Mononuclear cell (primary cell): ENCODE measurements around the gene RAD51B. TPM values are rescaled to one million over a fixed set of nuclear protein-coding genes. Genes with fewer than 3 reads are reported as not detected.

Experiments used
- H3K27me3 ChIP-seq: 2 replicates; pipeline ENCODE4 v1.6.0; 2011; ENCODE audit warnings: low read length, control low read depth; ENCODE audit not compliant: insufficient read depth
- H3K4me1 ChIP-seq: 2 replicates; pipeline ENCODE4 v1.5.1; 2011; ENCODE audit warnings: mild to moderate bottlenecking, low read length, control low read depth; ENCODE audit not compliant: insufficient read depth
- H3K4me3 ChIP-seq: 2 replicates; pipeline ENCODE4 v1.5.1; 2011; ENCODE audit warnings: mild to moderate bottlenecking, low read length, moderate library complexity
- H3K9me3 ChIP-seq: 2 replicates; pipeline ENCODE4 v1.5.1; 2011; ENCODE audit warnings: low read depth, mild to moderate bottlenecking, control low read depth, low read length
- total RNA-seq: library from RNA; depleted of rRNA; stranded (reverse); fragments of >200 nt; gene quantifications from one replicate; pipeline ENCODE4 v1.2.3, GENCODE V29; 2012

RAD51B gene
- total RNA-seq, 1 donor, result 21.4 TPM

DNA sequence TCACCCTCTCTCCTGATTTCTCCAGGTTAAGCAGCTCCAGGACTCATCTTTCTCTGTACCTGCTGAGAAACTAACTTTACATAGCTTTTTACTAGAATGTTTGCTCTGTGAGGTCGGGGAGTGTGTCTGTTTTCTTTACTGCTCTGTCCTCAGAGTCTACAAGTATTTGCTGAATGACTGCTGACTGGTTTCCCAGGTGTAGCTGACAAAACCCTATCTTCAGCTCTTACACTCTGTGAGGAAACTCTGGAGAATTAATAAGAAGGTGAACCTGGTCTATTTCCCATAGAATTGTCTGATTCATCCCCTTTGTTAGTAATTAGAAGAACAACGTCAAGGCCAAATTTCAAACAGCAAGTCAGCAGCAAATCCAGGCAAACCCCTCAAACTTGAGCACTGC lies 746.5 kb downstream of the RAD51B start:
- H3K4me3 ChIP-seq, result no peak overlapping the region

DNA sequence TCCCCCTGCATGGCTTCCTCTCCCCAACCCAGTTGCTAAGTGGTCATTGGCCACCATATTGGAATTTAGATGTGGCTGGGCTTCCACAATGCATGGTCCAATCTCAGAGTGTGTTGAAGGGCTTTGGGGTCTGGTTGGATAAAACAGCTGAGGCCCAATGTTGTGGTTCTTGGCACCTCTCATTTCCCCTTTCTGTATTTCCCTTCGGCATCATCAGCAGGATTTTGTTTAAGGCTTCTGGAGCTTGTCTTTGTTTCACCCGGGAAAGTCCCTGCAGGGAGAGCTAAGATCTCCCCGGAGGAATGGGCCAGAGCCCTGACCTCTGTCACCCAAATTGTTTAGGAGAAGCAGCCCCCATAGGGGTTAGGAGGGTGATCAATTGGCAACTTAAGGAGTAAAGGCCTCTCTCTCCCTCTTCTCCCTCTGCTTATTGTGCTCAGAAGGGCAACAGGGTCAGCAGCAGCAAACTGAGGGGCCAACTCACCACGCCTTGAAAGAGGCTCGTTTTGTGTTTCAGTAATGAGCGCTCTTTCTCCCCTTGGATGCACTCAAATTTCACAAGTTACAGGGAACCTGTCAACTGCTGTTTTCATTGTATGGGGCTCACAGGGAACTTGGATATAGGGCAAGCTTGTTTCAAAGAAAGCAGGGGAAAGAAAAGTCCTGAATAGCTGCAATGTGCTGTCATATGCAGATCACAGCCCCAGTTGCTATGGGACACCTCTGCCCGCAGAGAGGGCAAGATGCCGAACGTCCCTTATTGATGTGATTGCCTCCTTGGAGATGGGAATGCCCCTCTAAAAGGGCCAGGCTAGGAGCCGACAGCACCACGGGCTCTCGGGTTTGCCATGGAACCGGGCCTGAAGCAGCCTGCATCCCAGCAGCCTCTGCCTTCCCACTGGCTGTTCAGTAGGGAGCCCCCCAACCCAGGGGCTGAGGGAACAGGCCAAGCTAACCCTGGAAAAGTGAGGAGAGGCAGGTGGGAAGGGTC lies 749.6 kb downstream of the RAD51B start:
- Histone ChIP-seq H3K4me3 (no peak overlapping the region), H3K4me1 (peaks cover 15% of the 10 kb centered on the region), H3K9me3 (no peaks in the 10 kb centered on the region), H3K27me3 (no peaks in the 10 kb centered on the region)

More for the DNA sequence above, 746.5 kb downstream of the RAD51B start:
- H3K9me3 ChIP-seq, result no peaks in the 10 kb centered on the region
- peaks cover 30% of the 10 kb centered on the region for H3K4me1 ChIP-seq
- H3K27me3 ChIP-seq, result no peaks in the 10 kb centered on the region

DNA sequence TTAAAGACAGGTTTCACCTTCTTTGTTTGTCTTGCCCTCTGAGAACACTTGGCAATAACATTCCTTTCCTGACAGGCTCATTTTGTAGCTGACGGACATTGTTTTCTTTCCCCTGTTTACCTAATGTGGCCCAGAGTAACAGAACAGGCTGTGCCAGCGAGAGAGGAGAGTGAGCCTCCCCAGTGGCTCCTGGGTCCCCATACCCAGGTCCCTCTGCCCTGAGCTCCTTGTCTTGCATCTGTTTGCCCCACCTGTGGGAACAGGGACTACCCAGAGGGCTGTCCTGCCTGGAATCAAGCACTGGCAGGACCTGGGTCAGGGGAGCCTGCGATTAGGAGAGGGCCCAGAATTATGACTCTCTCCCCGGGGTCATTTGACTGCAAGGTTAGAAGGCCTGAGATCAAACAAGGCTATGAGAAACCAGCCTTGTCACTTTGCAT lies 750.4 kb downstream of the RAD51B start:
- no peaks in the 10 kb centered on the region for H3K9me3 ChIP-seq
- peaks cover 13% of the 10 kb centered on the region for H3K4me1 ChIP-seq
- H3K27me3 ChIP-seq, result no peaks in the 10 kb centered on the region
- no peak overlapping the region for H3K4me3 ChIP-seq

DNA sequence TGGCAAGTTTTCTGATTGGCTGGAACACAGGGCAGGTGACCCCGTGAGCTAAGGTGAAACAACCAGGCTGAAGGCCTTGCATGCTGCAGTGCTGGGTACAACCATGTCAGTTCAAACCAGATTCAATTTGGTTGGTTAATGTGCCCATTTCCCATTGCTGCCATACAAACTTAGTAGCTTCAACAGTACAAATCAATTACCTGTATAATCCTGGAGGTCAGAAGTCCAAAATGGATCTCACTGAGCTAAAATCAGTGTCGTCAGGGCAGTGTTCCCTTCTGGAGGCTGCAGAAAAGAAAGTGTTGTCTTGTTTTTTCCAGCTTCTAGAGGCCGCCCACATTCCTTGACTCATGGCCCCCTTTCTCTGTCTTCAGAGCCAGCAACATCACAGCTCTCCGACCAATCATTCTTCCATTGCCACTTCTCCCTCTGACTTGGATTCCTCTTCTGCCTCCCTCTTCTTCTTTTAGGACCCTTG lies 751.6 kb downstream of the RAD51B start:
- Histone ChIP-seq H3K4me1 (peaks cover 19% of the 10 kb centered on the region), H3K27me3 (no peaks in the 10 kb centered on the region), H3K4me3 (no peak overlapping the region), H3K9me3 (no peaks in the 10 kb centered on the region)

DNA sequence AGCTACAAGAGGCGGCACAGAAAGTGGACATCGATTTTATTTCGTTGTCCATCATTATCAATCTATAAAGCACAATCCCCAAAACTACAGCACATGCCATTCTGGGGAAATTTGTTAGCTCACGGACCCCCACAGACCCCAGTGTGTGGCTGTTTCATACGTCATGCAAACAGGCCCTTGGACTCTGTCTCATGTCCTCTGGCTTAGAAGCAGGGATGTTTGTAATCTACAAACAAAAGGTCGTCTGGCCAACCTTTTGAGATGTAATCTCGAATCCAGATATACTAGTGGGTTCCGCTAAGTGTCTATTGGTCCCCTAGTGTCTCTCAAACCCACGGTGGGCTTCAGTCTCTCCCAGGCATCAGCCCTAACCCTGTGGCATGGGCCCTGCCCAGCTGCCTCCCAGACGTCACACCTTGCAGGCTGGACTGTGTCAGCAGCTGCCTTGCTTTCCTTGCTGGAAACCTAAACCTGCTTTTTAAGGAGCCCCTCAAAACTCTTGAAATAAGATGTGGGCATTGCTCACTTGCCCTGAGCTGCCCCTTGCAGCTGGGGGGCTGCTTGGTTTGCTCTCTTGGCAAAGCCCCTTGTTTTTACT lies 752.4 kb downstream of the RAD51B start:
- H3K4me1 ChIP-seq, result peaks cover 28% of the 10 kb centered on the region

DNA sequence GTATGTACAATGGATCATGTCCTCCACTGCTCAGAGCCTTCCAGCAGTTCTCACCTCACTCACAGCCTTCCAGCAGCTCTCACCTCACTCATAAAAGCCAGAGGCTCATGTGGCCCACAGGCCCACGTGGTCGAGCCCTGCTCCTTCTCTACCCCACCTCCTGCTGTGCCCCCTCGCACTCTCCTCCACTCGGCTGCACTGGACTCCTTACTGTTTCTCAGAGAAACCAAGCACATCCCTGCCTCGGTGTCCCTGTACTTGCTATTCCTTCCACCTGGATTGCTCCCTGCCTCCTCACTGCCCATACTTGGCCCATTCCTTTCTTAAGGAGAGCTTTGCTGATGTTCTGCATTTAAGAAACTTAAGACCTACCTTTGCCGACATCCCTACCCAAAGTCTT lies 753.5 kb downstream of the RAD51B start:
- Histone ChIP-seq H3K4me1 (peaks cover 37% of the 10 kb centered on the region), H3K4me3 (no peak overlapping the region), H3K27me3 (no peaks in the 10 kb centered on the region), H3K9me3 (no peaks in the 10 kb centered on the region)

More for the DNA sequence above, 752.4 kb downstream of the RAD51B start:
- Histone ChIP-seq H3K4me3 (no peak overlapping the region), H3K9me3 (no peaks in the 10 kb centered on the region), H3K27me3 (no peaks in the 10 kb centered on the region)

DNA sequence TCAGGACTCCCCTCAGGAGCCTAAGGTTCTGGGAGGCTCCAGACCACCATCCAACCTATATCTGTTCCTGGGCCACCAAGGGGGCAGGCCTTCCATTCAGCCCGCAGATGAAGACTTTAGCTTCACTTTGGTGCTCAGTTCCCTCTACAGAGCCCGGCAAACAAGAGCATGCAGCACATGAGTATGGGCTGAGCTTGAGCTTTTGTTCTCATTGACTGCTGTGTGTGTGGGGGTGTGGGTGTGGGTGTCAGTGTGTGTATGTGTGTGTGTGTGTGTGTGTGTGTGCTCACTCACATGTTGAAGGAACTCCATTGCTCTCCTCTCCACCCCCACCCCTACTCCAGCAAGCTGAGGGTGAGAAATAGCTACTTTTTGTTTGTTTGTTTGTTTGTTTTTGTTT lies 754.1 kb downstream of the RAD51B start:
- Histone ChIP-seq H3K9me3 (no peaks in the 10 kb centered on the region), H3K4me3 (no peak overlapping the region), H3K4me1 (peaks cover 43% of the 10 kb centered on the region), H3K27me3 (no peaks in the 10 kb centered on the region)

DNA sequence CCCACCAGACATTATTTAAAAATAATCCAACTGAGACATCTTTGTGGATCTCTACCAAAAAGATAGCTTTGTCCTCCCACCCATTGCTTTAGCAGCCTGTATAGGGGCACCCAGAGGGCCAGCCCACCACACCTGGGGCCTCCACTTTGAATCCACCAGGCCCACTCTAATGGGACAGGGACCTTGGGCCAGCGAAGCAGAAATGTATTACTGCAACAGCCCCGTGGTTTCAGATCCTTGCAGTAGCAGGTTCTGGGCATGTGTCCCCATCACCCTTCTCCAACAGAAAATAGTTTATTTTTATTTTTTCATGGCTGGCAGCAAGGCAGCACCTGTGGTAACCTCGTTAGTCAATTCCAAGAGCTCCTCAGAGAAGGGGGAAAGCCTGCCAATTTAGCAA lies 754.9 kb downstream of the RAD51B start:
- Histone ChIP-seq H3K4me1 (peaks cover 45% of the 10 kb centered on the region), H3K27me3 (no peaks in the 10 kb centered on the region), H3K4me3 (no peak overlapping the region), H3K9me3 (no peaks in the 10 kb centered on the region)

DNA sequence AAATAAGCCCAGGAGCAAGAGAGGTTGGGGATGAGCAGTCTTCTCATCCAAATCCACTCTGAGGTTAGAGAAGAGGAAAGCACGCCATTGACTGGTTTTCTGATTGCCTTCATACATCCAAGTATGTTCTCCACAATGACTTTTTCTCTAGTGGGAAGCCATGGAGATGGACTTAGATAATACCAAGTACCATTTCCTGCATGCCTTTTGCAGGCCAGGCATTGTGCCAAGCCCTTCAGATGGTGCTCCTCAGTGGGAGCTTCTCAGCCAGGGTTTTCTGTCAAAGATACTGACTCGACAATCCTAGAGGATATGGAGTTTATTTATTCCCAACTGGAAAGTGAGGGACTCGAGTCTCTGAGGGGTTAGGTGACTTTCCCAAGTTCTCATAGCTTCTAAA lies 755.3 kb downstream of the RAD51B start:
- no peaks in the 10 kb centered on the region for H3K27me3 ChIP-seq
- peaks cover 50% of the 10 kb centered on the region for H3K4me1 ChIP-seq
- H3K4me3 ChIP-seq, result no peak overlapping the region
- H3K9me3 ChIP-seq, result no peaks in the 10 kb centered on the region

DNA sequence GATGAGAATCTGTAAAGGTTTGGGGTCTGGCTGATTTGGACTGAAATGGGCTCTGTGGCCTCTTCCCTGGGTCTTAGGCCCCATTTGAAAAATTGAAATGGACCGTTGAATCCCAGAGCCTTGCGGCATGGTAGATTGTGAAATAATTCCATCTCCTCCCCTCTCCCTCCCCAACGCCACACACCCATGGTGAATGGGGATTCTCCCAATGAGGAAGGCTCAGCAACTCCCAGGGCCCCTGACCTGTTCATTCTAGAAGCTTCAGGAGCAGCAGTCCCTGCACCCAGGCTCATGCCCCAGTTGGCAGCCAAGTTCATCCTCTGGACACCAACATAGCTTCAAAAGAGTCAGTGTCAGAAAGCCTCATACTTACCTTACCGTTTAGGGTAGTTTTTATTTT lies 755.8 kb downstream of the RAD51B start:
- H3K9me3 ChIP-seq, result no peaks in the 10 kb centered on the region

DNA sequence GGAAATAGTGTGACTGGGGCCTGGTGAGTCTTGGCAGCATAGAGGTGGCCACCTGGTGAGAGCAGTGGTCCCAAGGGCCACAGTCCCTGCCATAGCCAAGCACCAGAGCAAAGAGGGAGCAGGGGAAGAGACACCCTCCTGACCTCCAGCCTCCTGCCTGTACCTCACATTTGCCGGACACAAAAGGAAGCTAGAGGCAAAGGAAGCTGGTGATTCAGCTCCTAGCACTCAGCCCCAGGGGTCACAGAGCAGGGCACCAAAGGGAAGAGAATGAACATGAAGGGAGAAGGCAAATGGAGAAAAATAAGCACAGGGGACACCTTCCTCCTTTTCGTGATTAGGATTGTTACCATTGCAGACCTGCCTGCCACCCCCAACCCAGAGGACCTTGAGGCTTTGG lies 756.5 kb downstream of the RAD51B start:
- Histone ChIP-seq H3K4me3 (no peak overlapping the region), H3K9me3 (no peaks in the 10 kb centered on the region), H3K27me3 (no peaks in the 10 kb centered on the region), H3K4me1 (peaks cover 58% of the 10 kb centered on the region)

More for the DNA sequence above, 755.8 kb downstream of the RAD51B start:
- Histone ChIP-seq H3K4me3 (no peak overlapping the region), H3K27me3 (no peaks in the 10 kb centered on the region), H3K4me1 (peaks cover 55% of the 10 kb centered on the region)

DNA sequence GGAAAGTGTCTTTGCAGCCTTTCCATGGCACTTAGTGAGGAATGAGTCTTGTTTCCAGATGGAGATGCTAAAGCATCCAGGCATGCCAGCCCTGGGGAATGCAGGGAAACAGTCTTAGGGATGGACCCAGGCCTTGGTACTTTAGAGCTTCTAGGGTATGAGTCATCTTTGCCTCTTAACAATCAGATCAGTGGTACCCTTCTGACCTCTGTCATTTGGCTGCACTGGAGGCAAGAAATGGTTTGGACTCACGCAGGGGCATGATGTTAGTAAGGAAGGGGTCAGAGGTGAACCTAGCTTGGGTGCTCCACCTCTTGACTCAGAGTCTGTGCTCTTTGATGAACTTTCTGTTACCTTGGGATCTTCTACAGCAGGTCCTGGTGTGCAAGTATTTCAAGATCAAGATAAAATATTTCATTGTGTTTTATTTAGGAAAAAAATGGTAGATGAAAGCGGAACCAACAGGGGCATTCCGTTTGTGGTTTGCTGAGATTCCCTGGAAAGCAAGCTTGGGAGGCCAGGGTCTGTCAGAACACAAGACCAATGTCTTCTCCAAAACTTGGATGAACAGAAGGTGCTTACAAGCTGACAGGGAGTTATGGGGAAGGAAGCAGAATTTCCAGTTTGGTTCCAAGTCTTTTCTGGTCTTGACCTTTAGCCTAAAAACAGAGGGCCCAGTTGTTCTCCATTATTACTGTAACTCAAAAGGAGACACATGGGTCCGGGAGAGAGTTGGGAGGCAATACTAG lies 757.1 kb downstream of the RAD51B start:
- Histone ChIP-seq H3K9me3 (no peaks in the 10 kb centered on the region), H3K27me3 (no peaks in the 10 kb centered on the region), H3K4me1 (peaks cover 58% of the 10 kb centered on the region), H3K4me3 (no peak overlapping the region)

DNA sequence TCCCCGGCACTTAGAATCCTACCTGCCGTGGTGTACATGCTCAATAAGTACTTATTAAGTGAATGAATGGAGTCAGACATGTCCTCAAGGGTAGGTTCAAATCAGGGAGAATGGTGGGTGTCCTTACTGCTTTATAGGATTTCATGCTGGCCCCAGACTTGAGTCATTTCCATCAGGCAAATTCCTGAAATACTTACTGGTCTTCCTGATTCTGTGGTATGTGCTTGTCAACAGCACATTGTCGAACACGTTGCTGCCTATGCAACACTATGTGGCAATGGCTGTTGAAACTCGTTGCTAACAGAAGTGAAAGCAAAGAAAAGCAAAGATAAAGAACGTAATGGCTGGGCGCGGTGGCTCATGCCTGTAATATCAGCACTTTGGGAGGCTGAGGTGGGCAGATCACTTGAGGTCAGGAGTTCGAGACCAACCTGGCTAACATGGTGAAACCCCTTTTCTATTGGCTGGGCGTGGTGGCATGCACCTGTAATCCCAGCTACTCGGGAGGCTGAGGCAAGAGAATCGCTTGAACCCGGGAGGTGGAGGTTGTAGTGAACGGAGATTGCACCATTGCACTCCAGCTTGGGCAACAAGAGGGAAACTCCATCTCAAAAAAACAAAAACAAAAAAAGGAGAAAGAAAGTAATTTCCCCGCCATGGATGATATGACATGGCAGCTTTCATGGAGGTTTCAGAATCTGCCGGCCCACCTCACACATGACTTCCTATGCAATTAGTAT lies 758.4 kb downstream of the RAD51B start:
- Histone ChIP-seq H3K27me3 (no peaks in the 10 kb centered on the region), H3K9me3 (no peaks in the 10 kb centered on the region), H3K4me3 (no peak overlapping the region), H3K4me1 (peaks cover 58% of the 10 kb centered on the region)

DNA sequence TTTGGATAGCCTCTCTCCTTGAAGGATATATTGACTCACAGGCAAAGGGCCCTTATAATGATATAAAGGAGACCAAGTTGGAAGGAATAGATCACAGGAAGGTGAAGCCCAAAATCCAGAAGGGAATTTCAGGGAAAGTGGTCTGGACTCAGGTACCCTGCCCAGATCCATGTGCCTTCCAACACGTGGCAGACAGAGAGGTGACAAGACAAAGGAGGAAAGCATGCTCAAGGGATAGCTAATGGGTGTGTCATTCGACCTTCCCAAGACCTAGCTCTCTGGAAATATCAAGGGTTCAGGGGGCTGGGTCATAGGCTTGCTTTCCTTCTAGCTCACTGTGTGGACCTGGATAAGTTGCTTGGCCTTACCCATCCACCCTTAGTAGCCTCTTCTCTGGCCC lies 759.0 kb downstream of the RAD51B start:
- H3K4me1 ChIP-seq, result peaks cover 58% of the 10 kb centered on the region

More for the DNA sequence above, 759.0 kb downstream of the RAD51B start:
- Histone ChIP-seq H3K9me3 (no peaks in the 10 kb centered on the region), H3K4me3 (no peak overlapping the region), H3K27me3 (no peaks in the 10 kb centered on the region)
